Epithelial cell of esophagus (primary cell): ENCODE results near the gene CCNA2.

ENCODE experiments used
- DNase-seq: peaks from one replicate; pipeline ENCODE4 v3.0.0; 2010; ENCODE audit warnings: low read depth
- H3K4me3 ChIP-seq: 2 replicates; pipeline ENCODE4 v1.5.1; 2011; ENCODE audit warnings: mild to moderate bottlenecking, low read length, control low read depth
- TF ChIP-seq, protein P1 (sequence below): IDR thresholded peaks from 2 replicates; pipeline ENCODE4 v1.5.1; 2011; ENCODE audit warnings: low read depth, mild to moderate bottlenecking, low read length, control low read depth, inconsistent platforms; ENCODE audit not compliant: insufficient read depth; ENCODE audit errors: missing control alignments

The CCNA2 gene

DNA sequence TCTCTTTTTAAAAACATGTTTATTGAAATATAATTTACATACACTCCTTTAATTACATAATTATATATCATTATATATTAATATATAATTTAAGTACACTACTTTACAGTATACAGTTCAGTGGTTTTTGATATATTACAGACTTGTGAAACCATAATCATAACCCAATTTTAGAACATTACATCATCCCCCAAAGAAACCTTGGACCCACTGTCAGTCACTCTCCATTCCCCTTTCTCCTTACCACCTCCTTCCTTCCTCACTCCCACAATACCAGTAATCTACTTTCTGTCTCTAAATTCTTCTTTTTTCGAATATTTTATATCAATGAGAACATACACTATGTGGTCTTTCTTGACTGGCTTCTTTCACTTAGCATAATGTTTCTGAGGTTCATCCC lies 40.5 kb downstream of the CCNA2 start:
- DNase-seq, result no peak
- no peak overlapping the region for H3K4me3 ChIP-seq
- TF ChIP-seq, protein P1, sequence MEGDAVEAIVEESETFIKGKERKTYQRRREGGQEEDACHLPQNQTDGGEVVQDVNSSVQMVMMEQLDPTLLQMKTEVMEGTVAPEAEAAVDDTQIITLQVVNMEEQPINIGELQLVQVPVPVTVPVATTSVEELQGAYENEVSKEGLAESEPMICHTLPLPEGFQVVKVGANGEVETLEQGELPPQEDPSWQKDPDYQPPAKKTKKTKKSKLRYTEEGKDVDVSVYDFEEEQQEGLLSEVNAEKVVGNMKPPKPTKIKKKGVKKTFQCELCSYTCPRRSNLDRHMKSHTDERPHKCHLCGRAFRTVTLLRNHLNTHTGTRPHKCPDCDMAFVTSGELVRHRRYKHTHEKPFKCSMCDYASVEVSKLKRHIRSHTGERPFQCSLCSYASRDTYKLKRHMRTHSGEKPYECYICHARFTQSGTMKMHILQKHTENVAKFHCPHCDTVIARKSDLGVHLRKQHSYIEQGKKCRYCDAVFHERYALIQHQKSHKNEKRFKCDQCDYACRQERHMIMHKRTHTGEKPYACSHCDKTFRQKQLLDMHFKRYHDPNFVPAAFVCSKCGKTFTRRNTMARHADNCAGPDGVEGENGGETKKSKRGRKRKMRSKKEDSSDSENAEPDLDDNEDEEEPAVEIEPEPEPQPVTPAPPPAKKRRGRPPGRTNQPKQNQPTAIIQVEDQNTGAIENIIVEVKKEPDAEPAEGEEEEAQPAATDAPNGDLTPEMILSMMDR, result no peak

DNA sequence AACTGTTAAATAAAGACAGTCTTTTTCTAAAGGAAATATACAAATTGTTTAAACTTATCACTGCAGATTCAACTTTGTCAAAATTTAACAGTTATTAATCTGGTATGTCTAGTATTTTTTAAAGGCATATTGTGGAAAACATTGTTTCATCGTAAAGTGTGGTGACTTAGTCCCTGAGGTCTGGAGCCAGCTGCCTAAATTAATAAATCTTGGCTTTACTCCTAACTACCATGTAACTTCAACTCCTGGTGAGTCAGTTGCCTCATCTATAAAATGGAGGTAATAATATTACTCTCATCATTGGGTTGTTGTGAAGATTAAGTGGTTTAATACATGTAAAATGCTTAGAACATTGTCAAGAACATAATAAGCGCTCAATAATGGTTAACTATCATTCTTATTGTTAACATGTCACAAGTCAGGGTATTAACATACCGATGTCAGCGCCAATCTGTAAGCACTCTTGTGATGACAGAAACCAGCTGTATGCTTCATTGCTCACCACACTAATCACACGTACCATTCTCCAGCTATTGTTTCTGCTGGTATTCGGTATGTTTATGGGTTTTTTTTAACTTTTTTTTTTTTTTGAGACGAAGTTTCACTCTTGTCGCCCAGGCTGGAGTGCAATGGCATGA lies 44.6 kb downstream of the CCNA2 start:
- DNase-seq, result no peak
- no peak overlapping the region for H3K4me3 ChIP-seq
- TF ChIP-seq, protein P1, result no peak

DNA sequence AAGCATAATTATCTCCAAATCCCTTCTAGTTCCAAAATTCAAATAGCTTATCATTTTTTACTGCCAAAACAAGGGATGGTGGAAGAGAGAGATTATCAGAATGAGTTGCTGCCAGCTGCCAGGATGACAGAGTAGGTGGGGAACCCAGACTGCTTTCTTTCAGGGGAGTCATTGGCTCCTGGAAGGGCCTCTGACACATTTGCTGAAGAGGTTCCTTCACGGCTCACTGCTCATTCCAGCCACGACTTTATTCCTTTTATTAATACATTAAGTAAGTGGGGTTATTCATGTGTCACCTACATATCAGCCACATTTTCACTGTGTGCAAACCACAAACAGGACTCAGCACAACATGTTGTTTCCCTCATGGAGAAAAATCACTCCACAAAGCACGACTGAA lies 46.1 kb downstream of the CCNA2 start:
- TF ChIP-seq, protein P1, result no peak
- DNase-seq, result no peak
- H3K4me3 ChIP-seq, result no peak overlapping the region

DNA sequence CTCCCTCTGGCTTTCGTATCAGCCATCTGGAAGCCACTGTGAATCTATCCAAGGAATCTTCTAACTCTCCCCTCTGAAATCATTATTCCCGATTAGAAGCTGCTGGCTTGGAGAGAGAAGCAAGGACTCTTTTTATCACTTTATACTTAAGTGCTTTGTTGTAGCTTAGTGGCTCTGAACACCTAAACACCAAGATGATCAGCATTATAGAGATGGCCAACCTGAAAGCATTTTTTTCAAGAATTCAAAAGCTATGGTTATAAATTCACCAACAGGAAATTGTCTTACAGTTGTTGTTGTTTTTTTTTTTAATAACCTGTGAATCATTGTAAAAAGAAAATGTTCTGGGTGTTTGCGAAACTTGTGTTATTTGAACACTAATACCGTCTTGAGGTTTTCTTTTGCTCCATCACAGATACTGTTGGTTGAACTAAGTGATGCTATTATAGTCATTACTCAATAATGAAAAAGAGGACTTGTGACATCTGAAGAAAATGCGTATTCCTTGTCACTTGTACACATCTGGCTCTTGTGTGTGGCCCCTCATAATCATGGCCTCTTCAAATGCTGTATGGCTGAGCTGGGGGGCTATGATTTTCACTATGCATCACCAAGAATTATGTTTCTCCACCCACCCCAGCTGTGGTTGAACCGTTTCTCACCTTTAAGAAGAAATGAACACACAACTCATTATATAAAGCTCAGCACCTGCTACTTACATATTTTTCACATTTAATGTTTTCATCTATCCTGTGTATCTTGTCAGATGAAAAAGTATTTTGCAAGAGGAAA lies 46.9 kb downstream of the CCNA2 start:
- TF ChIP-seq, protein P1, result no peak
- DNase-seq, result no peak
- H3K4me3 ChIP-seq, result no peak overlapping the region

DNA sequence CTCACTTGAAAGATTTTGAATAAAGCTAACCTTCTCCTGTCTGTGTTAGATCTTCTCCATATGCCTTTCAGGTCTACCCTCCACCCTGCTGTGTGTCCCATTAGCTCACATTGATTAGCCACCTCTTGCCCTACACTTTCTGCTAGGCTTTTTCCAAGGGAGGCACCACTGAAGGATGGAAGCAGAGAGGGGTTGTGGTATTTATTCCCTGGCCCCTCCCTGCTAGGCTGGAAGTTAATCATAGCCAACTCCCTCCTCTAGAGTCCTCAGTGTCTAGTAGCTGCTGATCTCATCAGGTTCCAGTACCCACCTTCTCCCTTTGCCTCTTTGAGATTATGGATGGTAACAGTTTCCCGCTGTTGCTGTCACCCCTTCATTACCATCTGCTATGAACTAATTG lies 49.8 kb downstream of the CCNA2 start:
- TF ChIP-seq, protein P1, result no peak
- no peak overlapping the region for H3K4me3 ChIP-seq
- peak; percentile 25 for DNase-seq

DNA sequence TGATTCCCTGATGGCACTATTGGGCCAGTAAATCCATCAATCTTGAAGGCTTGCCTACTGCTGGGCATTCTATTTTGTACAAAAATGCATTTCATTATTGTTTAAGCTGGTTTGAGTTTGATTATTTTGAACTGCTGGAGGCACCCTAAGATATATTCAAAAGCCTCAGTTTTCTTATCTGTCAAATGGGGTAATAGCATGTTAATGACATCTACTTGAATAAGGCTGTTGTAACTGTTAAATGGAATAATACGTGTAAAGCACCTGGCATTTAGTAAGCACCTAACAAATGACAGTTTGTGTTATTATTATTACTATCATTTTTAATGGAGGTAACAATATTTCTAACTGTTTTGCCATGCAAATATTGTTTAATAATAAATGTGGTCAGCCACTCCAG lies 51.8 kb downstream of the CCNA2 start:
- TF ChIP-seq, protein P1, result no peak
- DNase-seq, result no peak
- H3K4me3 ChIP-seq, result no peak overlapping the region
